Muscle of leg (tissue), 16 donors: ENCODE results near the gene MAGI3. TPM values are rescaled to one million over a fixed set of nuclear protein-coding genes. Genes with fewer than 3 reads are reported as not detected.
A peak's percentile ranks its signal among the peaks of the same experiment; 100 is the strongest.

Experiments used
- DNase-seq: peaks from one replicate; pipeline ENCODE4 v3.0.0; 2013
- H3K27ac ChIP-seq: one replicate; pipeline ENCODE4 v1.5.1; 2013; ENCODE audit warnings: mild to moderate bottlenecking, low read length, control low read depth
- H3K27me3 ChIP-seq: one replicate; pipeline ENCODE4 v1.6.1; 2013; ENCODE audit warnings: low read length; ENCODE audit not compliant: control insufficient read depth, insufficient read depth
- H3K36me3 ChIP-seq: one replicate; pipeline ENCODE4 v1.6.1; 2013; ENCODE audit warnings: low read length; ENCODE audit not compliant: control insufficient read depth, insufficient read depth
- H3K4me1 ChIP-seq: one replicate; pipeline ENCODE4 v1.6.1; 2013; ENCODE audit warnings: low read length; ENCODE audit not compliant: control insufficient read depth, insufficient read depth
- H3K4me3 ChIP-seq: one replicate; pipeline ENCODE4 v1.5.1; 2013; ENCODE audit warnings: low read length, control low read depth
- H3K9me3 ChIP-seq: replicated peaks from 2 replicates; pipeline ENCODE4 v1.6.1; 2013; ENCODE audit warnings: low read depth, low read length; ENCODE audit not compliant: control insufficient read depth
- WGBS: methylation state at CpG from one replicate; pipeline ENCODE4 v1.1.5; 2013; ENCODE audit warnings: missing lambda C conversion rate; ENCODE audit not compliant: insufficient coverage; 5-methylcytosine and 5-hydroxymethylcytosine counted together
- long read RNA-seq, 11 donors: transcript quantifications; one replicate each; lab custom pipeline, GENCODE V29; 2026
- polyA plus RNA-seq, 8 donors: library from polyadenylated mRNA; unstranded; fragments of 120-200 nt; gene quantifications; one replicate each; pipeline versions ENCODE4 v1.2.1 to v1.2.3, GENCODE V29; 2013; ENCODE audit warnings: inconsistent platforms in 1 of 8, low replicate concordance in 1 of 8; ENCODE audit not compliant: insufficient read length in 8 of 8, insufficient read depth in 1 of 8
- total RNA-seq: library from RNA; stranded (reverse); fragments of 120-200 nt; gene quantifications from one replicate; pipeline ENCODE4 v1.2.4, GENCODE V29; 2013

The MAGI3 gene
- total RNA-seq (15.0 TPM), polyA plus RNA-seq (10 to 100 TPM in 7 of 8 donors, 1 to 10 TPM in 1; 9.7 to 16.6 (median 12.9) TPM)
- long read RNA-seq, donor 1, full-length matches to known transcripts, result 2 of 2 reads
- long read RNA-seq, donor 1, partial matches to known transcripts, result 0 of 2 reads
- long read RNA-seq, donor 1, other reads (novel, unspliced or antisense), result 0 of 2 reads
- long read RNA-seq, donor 2, result 0 reads
- long read RNA-seq, donor 3, result 0 reads
- long read RNA-seq, donor 4, result 0 reads
- long read RNA-seq, donor 5, full-length matches to known transcripts, result 1 of 1 reads
- long read RNA-seq, donor 5, partial matches to known transcripts, result 0 of 1 reads
- long read RNA-seq, donor 5, other reads (novel, unspliced or antisense), result 0 of 1 reads
- long read RNA-seq, donor 6, full-length matches to known transcripts, result 2 of 2 reads
- long read RNA-seq, donor 6, partial matches to known transcripts, result 0 of 2 reads
- long read RNA-seq, donor 6, other reads (novel, unspliced or antisense), result 0 of 2 reads
- long read RNA-seq, donor 7, result 0 reads
- long read RNA-seq, donor 8, partial matches to known transcripts, result 0 of 1 reads
- long read RNA-seq, donor 8, other reads (novel, unspliced or antisense), result 0 of 1 reads
- long read RNA-seq, donor 9, partial matches to known transcripts, result 0 of 1 reads
- long read RNA-seq, donor 9, other reads (novel, unspliced or antisense), result 0 of 1 reads
- long read RNA-seq, donor 10, partial matches to known transcripts, result 58 of 58 reads
- long read RNA-seq, donor 10, other reads (novel, unspliced or antisense), result 0 of 58 reads
- long read RNA-seq, donor 11, partial matches to known transcripts, result 0 of 1 reads
- long read RNA-seq, donor 11, other reads (novel, unspliced or antisense), result 0 of 1 reads

DNA sequence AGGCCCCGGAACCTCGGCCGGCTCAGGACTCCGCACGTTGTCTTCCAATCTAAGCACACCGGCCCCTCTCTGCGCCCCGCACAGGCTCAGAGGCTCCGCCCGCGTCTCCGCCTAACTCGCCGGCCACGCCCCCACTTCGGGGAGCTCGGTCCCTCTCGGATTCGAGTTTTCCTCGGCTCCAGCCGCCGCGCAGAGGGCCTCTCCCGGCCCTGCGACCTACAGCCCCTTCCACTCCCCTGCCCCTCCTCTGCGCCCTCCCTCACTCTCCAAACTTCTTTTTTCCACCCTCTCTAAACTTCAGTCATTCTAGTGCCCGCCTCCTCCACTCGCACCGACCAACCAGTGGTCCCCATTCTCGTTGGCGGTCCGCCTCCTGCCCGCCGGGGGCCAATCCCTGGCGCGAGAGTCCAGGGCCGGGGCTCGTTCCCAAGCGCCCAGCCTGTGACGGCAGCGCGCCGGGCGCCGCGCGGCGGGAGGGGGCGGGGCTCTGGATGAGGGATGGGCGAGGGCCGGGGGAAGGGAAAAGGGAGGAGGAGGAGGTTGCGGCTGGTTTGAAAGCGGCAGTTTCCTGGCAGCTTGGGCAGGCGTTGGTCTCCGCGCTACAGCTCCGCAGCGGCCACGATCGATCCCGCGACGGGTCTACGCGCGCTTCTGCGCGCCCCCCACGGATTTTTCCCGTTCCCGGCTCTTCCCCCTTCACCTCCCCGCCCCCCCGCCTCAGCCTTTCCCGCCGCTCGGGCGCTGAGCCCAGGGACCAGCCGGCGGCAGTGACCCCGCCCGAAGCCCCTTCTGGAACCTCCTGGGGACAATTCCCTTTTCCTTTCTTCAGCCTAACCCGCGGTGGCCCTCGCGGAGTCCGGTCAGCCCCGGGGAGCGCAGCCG lies at the start of gene MAGI3:
TSS of gene MAGI3 (plus strand) at position 563 of the 882 bp plus-strand sequence. CDS start 519 bp downstream, outside the sequence.
- Histone ChIP-seq H3K4me1 (peaks cover 14% of the 10 kb centered on the region), H3K27me3 (no peaks in the 10 kb centered on the region), H3K9me3 (peaks cover 2% of the 10 kb centered on the region), H3K27ac (peak within 1 kb of the TSS; percentile 94), H3K36me3 (no peaks in the 10 kb centered on the region), H3K4me3 (peak within 1 kb of the TSS; percentile 97)
- DNase-seq, result peak; percentile 100
- 0% methylated on average over 66 of the region's 89 CpGs for WGBS

DNA sequence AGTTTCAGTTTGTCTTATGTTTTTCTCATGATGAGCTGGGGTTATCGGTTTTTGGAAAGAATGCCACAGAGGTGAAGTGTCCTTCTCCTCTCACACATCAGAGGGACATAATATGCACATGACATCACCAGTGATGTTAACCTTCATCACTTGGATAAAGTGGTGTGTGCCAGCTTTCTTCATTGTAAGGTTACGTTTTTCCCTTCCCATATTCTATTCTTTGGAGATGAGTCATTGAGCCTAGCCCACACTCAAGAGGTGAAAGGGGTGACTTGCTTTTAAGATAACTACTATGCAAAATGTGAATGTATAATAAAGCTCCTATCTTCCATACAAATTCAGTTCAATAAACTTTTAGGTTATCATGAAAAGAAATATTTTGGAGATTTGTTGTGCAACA lies 36.7 kb upstream of the MAGI3 start:
- H3K36me3 ChIP-seq, result no peaks in the 10 kb centered on the region

GRCh38 chr1:113363935-113364334 lies 26.4 kb upstream of the MAGI3 start:
- H3K27ac ChIP-seq, result no peak overlapping the region
- no peaks in the 10 kb centered on the region for H3K36me3 ChIP-seq
- WGBS, result 26% methylated on average over 2 of the region's 3 CpGs
- H3K4me1 ChIP-seq, result no peaks in the 10 kb centered on the region
- H3K4me3 ChIP-seq, result no peak overlapping the region
- no peaks in the 10 kb centered on the region for H3K9me3 ChIP-seq
- DNase-seq, result no peak
- no peaks in the 10 kb centered on the region for H3K27me3 ChIP-seq

More for the DNA sequence above, 36.7 kb upstream of the MAGI3 start:
- Histone ChIP-seq H3K27me3 (no peaks in the 10 kb centered on the region), H3K4me3 (no peak overlapping the region), H3K27ac (no peak overlapping the region), H3K4me1 (no peaks in the 10 kb centered on the region), H3K9me3 (no peaks in the 10 kb centered on the region)
- DNase-seq, result no peak
- WGBS, result no CpG with 5 or more reads among the region's 2 CpGs

DNA sequence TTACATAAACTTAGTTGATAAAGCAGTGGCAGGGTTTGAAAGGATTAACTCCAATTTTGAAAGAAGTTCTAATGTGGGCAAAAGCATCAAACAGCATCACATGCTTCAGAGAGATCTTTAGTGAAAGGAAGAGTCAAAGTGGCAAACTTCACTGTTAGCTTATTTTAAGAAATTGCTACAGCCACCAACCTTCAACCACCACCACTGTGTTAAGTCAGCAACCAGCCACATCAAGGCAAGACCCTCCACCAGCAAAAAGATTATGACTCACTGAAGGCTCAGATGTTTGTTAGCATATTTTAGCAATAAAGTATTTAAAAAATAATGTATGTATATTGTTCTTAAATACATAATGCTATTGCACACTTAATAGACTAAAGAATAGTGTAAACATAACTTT lies 21.3 kb upstream of the MAGI3 start:
- no peaks in the 10 kb centered on the region for H3K36me3 ChIP-seq
- DNase-seq, result no peak
- H3K9me3 ChIP-seq, result no peaks in the 10 kb centered on the region
- no peak overlapping the region for H3K4me3 ChIP-seq
- H3K27me3 ChIP-seq, result no peaks in the 10 kb centered on the region
- no peaks in the 10 kb centered on the region for H3K4me1 ChIP-seq
- H3K27ac ChIP-seq, result no peak overlapping the region

GRCh38 chr1:113369699-113370098 lies 20.6 kb upstream of the MAGI3 start:
- no peak overlapping the region for H3K27ac ChIP-seq
- no peaks in the 10 kb centered on the region for H3K36me3 ChIP-seq
- H3K4me3 ChIP-seq, result no peak overlapping the region
- H3K4me1 ChIP-seq, result no peaks in the 10 kb centered on the region
- no peaks in the 10 kb centered on the region for H3K27me3 ChIP-seq
- H3K9me3 ChIP-seq, result no peaks in the 10 kb centered on the region
- 100% methylated on average over 1 of the region's 1 CpG for WGBS
- DNase-seq, result no peak

DNA sequence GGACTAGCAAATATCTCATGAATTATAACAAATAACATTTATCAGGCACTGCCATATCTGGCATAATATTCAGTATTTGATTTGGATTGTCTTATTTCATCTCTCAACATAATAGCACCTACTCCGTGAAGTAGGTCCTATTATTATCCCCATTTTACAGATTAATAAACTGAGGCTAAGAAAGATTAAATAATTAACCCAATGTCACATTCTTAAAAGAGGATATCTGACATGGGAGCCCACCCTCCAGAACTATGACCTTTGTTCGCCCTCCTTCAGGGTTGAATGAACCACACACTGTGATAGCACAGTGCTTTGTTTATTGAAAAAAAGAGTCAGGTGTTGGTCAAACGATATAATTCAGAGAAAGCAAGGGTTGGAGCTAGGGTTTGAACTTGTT lies 19.4 kb upstream of the MAGI3 start:
- no peak overlapping the region for H3K4me3 ChIP-seq
- DNase-seq, result no peak
- no peak overlapping the region for H3K27ac ChIP-seq
- H3K9me3 ChIP-seq, result no peaks in the 10 kb centered on the region
- H3K36me3 ChIP-seq, result no peaks in the 10 kb centered on the region
- H3K27me3 ChIP-seq, result no peaks in the 10 kb centered on the region
- H3K4me1 ChIP-seq, result no peaks in the 10 kb centered on the region
- WGBS, result 50% methylated on average over 1 of the region's 3 CpGs

DNA sequence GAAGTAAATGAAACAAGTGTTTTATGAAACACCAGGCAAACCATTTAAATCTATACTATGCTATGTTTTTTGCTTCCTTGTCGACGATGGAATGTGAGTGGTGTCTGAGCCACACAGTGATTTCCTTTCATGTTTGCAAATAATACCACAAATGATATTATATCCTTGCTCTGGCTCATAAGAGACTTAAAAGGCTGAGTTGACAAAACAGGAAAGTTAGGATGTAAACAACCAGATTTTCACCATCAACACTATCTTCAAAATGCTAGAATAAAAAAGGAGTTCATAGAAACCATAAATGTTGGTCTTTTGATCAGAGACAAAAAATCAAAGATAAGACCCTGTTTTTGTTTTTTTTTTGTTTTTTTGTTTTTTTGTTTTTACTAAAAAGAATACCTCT lies 17.8 kb upstream of the MAGI3 start:
- Histone ChIP-seq H3K9me3 (no peaks in the 10 kb centered on the region), H3K27me3 (no peaks in the 10 kb centered on the region), H3K27ac (no peak overlapping the region), H3K4me3 (no peak overlapping the region), H3K36me3 (no peaks in the 10 kb centered on the region), H3K4me1 (no peaks in the 10 kb centered on the region)
- WGBS, result no CpG with 5 or more reads among the region's 2 CpGs
- no peak for DNase-seq

DNA sequence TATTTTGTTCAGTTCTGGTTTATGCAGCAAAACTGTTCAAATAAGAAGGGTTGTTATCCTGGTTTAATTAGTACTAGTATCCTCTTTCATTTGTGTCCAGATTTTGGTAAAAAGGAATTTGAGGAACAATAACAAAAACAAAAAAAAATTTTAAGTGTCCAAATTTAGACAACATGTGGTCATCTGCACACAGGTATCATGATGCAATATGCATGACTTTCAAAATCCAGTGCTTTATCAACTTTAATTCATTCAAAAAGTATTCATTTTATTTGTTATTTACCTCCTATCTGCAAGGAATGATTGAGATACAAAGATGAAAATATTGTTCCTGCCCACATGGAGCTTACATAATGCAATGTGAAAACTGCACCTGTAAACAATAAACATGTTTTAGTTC lies 16.7 kb upstream of the MAGI3 start:
- no peak for DNase-seq
- H3K27ac ChIP-seq, result no peak overlapping the region
- H3K27me3 ChIP-seq, result no peaks in the 10 kb centered on the region
- no peak overlapping the region for H3K4me3 ChIP-seq
- H3K9me3 ChIP-seq, result no peaks in the 10 kb centered on the region
- no peaks in the 10 kb centered on the region for H3K36me3 ChIP-seq
- no peaks in the 10 kb centered on the region for H3K4me1 ChIP-seq

- peak; percentile 9 for DNase-seq
- H3K27ac ChIP-seq, result no peak overlapping the region
- no peaks in the 10 kb centered on the region for H3K9me3 ChIP-seq
- H3K4me3 ChIP-seq, result no peak overlapping the region
- no peaks in the 10 kb centered on the region for H3K36me3 ChIP-seq
- WGBS, result 33% methylated on average over 3 of the region's 5 CpGs
- no peaks in the 10 kb centered on the region for H3K27me3 ChIP-seq
- no peaks in the 10 kb centered on the region for H3K4me1 ChIP-seq
Observed at GRCh38 chr1:113375878-113376277, 14.4 kb upstream of the MAGI3 start.
